Stomach (tissue), 9 donors: Measurements from ENCODE around the gene RBMS1. TPM values are rescaled to one million over a fixed set of nuclear protein-coding genes. Genes with fewer than 3 reads are reported as not detected.

Source experiments
- DNase-seq, 2 donors: peaks; one replicate each; pipeline versions ENCODE4 v3.0.0 to v3.0.0-alpha.2; 2013 to 2019
- H3K27ac ChIP-seq, 5 donors: fragments of 200-600 bp in 4 of 5; sonication (generic) in 4 of 5; one replicate each; pipeline ENCODE4 v1.5.1; 2013 to 2019; ENCODE audit warnings: mild to moderate bottlenecking in 1 of 5, moderate library complexity in 1 of 5
- H3K27me3 ChIP-seq, 3 donors: fragments of 200-600 bp; sonication (generic); one replicate each; pipeline ENCODE4 v1.5.1; 2017 to 2019; ENCODE audit warnings: mixed run types in 1 of 3
- H3K36me3 ChIP-seq, 4 donors: fragments of 200-600 bp; sonication (generic); 1 replicate in 3 of 4; 2 replicates in 1 of 4; pipeline ENCODE4 v1.5.1; 2016 to 2019
- H3K4me1 ChIP-seq, 4 donors: fragments of 200-600 bp; sonication (generic); one replicate each; pipeline ENCODE4 v1.5.1; 2016 to 2019
- H3K4me3 ChIP-seq, 4 donors: fragments of 200-600 bp; sonication (generic) in 3 of 4; one replicate each; pipeline ENCODE4 v1.5.1; 2016 to 2019; ENCODE audit warnings: mild to moderate bottlenecking in 1 of 4
- H3K9me3 ChIP-seq, 4 donors: fragments of 200-600 bp; sonication (generic); one replicate each; pipeline ENCODE4 v1.5.1; 2016 to 2019
- EP300 ChIP-seq: sonication (generic); formaldehyde crosslinking; IDR thresholded peaks from one replicate; pipeline ENCODE4 v1.6.1; 2017; ENCODE audit warnings: antibody characterized with exemption
- POLR2A ChIP-seq, 4 donors: fragments of 450-650 bp; IDR thresholded peaks; one replicate each; pipeline ENCODE4 v1.6.1; 2016; ENCODE audit warnings: antibody characterized with exemption in 4 of 4, control low read depth in 2 of 4, mild to moderate bottlenecking in 1 of 4, moderate library complexity in 1 of 4
- POLR2AphosphoS5 ChIP-seq, 3 donors: sonication (generic); formaldehyde crosslinking; IDR thresholded peaks; one replicate each; pipeline ENCODE4 v1.6.1; 2016; ENCODE audit warnings: antibody characterized with exemption in 3 of 3
- WGBS, 5 donors: extraction: QIAGEN DNeasy Blood & Tissue Kit in 3 of 5; methylation state at CpG; one replicate each; pipeline versions ENCODE4 v1.1.5 to v1.1.7; 2013 to 2018; 5-methylcytosine and 5-hydroxymethylcytosine counted together
- intact Hi-C: fragments of 100-400 bp; cut with DNase I; formaldehyde crosslinking; loops from one replicate; pipeline ENCODE4 v1.15.1; 2023; ENCODE audit warnings: low total_unique reads
- polyA plus RNA-seq, 3 donors: library from polyadenylated mRNA; stranded (reverse); fragments of 200-250 nt; gene quantifications; one replicate each; pipeline ENCODE4 v1.2.3, GENCODE V29; 2013
- total RNA-seq, 5 donors: library from RNA; depleted of rRNA; stranded (reverse); fragments of >200 nt; gene quantifications; one replicate each; pipeline versions ENCODE4 v1.1.0 to v1.2.3, GENCODE V29; 2014 to 2016
- TF ChIP-seq, protein P1 (sequence below), 7 experiments: fragments of 450-650 bp in 4 of 7; fragments of 200-600 bp in 3 of 7; sonication (generic) in 3 of 7; IDR thresholded peaks; one replicate each; pipeline ENCODE4 v1.5.1; 2016 to 2019; ENCODE audit warnings: antibody characterized with exemption in 7 of 7, control low read depth in 2 of 7, mild to moderate bottlenecking in 1 of 7
- donor health status: healthy with polysubstance abuse.
- donor health status: Bipolar disorder and iron deficiency.
- donor health status: healthy.

RBMS1 gene
- total and polyA plus RNA-seq, 8 donors = 4.3 to 134 (median 27.8) TPM

DNA sequence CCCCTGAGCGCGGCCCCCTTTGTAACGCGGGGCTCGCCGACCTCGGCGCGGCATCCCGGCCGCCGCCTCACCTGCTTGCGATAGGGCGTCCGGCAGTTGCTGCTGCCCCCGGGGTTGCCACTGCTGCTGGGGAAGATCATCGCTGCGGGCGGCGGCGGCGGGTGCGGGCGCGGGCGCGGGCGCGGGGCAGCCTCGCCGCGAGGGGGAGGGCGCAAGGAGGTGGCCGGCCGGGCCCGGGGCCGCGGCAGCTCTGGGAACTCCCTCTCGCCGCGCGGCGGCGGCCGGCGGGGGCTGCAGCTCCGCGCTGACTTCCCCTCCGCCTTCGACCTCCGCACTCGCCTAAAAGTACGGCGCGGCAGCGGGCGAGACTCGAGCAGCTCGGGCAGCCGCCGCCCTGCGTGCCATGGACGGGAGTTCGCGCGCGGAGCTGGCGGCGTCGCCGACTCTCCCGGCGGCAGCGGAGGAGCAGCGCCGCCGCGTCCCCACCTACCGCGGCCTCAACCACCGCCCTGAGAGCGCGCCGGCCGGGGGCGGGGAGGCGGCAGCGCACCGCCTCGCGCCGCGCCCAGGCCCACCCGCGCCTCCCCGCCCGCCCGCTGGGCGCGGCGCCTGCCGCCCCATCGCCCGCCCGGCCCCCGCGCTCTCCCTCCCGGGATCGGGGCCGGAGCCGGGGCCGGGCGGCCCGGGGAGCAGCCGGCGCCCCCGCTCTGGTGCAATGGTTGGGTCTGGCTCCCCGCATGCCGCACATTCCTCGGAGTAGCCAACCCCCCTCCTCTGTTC is 86.0 kb downstream of the RBMS1 start:
- no peaks in the 10 kb centered on the region for H3K27me3 ChIP-seq
- H3K36me3 ChIP-seq = no peaks in the 10 kb centered on the region
- H3K4me3 ChIP-seq = peak overlapping the region; percentile 75 to 93 (median 81)
- peak; percentile 53 to 88 for DNase-seq
- peak overlapping the region; percentile 94 to 98 (median 96) for H3K27ac ChIP-seq
- 0 to 1% (median 0%) methylated on average over 34 to 120 of the region's 120 CpGs for WGBS, 5 donors
- H3K9me3 ChIP-seq = no peaks in the 10 kb centered on the region
- peaks cover 32 to 81% (median 55%) of the 10 kb centered on the region in 4 donors for H3K4me1 ChIP-seq
- TF ChIP-seq POLR2AphosphoS5 (IDR thresholded peaks at IDR 0.05) (peak in 2 of 3 donors; percentile 52 to 66), POLR2A (IDR thresholded peaks at IDR 0.05) (no peak), EP300 (no peak)
- TF ChIP-seq, protein P1, sequence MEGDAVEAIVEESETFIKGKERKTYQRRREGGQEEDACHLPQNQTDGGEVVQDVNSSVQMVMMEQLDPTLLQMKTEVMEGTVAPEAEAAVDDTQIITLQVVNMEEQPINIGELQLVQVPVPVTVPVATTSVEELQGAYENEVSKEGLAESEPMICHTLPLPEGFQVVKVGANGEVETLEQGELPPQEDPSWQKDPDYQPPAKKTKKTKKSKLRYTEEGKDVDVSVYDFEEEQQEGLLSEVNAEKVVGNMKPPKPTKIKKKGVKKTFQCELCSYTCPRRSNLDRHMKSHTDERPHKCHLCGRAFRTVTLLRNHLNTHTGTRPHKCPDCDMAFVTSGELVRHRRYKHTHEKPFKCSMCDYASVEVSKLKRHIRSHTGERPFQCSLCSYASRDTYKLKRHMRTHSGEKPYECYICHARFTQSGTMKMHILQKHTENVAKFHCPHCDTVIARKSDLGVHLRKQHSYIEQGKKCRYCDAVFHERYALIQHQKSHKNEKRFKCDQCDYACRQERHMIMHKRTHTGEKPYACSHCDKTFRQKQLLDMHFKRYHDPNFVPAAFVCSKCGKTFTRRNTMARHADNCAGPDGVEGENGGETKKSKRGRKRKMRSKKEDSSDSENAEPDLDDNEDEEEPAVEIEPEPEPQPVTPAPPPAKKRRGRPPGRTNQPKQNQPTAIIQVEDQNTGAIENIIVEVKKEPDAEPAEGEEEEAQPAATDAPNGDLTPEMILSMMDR (IDR thresholded peaks at IDR 0.05) = peak in 1 of 7 experiments; percentile 5
- intact Hi-C loops = no loop called here

DNA sequence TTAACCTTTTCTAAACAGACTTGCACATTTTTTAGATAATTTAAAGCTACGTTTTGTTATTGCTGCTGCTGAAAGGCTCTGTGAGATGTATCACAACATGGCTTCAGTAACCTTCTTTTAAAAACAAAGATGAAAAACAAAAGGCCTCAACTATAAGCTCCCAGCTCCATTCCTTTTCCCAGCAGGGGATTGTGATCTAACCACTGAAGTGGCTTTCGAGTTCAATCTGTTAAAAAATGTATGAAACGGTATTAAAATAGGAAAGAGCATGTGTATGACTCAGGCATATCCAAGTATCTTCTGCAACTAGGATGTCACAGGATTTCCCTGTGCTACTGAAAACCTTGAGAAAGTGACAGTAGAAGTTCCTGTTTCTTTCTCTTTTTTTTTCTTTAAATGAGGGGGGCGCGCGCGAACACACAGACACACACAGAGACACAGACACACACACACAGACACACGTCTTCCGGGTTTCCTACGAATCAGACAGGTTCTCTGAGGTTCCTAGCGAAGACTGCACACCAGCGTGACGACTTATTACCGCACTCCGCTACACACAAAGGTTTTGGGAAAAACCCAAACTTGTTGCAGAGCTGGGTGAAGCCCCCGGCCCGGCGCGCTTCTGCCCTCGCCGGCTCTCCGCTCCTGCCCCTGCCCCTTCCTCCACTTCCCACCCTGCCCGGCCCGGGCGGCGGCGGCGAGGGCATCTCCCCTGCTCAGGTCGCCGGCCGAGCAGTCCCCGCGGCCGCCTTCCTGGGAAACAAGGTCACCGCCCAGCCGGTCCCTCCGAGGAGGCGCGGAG is 86.8 kb downstream of the RBMS1 start:
- H3K9me3 ChIP-seq = no peaks in the 10 kb centered on the region
- intact Hi-C loops = no loop called here
- no peaks in the 10 kb centered on the region for H3K27me3 ChIP-seq
- TF ChIP-seq EP300 (no peak), POLR2AphosphoS5 (IDR thresholded peaks at IDR 0.05) (peak in 1 of 3 donors; percentile 53)
- TF ChIP-seq, protein P1 (IDR thresholded peaks at IDR 0.05) = no peak
- peak overlapping the region; percentile 94 to 98 (median 96) for H3K27ac ChIP-seq
- peak; percentile 50 to 87 for DNase-seq
- no peaks in the 10 kb centered on the region for H3K36me3 ChIP-seq
- H3K4me3 ChIP-seq = peak overlapping the region; percentile 75 to 93 (median 81)
- WGBS, 5 donors = 1% methylated on average over 16 to 39 of the region's 39 CpGs
- H3K4me1 ChIP-seq = peaks cover 32 to 82% (median 55%) of the 10 kb centered on the region in 4 donors

DNA sequence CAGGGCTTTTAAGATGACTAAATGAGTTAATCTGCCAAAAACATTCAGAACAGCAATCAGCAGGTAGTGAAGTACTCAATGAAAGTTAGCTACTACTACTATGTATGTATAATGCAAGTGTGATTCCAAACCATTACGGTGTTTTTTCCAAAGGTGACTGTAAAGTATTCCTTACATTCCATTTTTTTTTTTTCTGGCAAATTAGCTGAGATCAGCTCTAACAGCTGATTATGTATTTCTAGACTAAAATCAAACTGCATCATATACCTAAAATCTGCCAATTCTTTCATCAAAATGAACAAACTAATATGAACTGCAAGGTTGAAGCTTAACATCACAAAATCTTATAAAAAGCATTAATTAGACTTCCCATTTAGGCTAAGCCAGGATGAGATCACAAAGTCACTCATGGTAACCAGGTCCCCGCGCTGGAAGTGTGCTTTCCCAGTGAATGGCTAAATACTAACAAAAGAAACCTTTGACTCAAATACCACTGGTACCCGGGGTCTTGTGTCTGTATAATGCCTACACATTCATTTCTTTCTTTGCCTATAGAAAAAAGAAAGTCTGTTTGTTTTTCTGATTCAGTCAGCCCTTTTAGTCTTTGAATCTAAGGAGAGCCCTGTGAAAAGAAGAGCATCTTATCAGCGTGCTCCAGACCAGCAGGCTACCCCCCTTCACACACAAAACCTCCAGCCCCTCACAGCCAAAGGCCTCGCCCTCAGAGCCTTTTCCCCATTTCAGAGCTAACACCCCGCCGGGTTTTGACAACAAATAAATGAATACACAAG is 88.3 kb downstream of the RBMS1 start:
- intact Hi-C loops = no loop called here
- peak overlapping the region; percentile 75 to 93 (median 81) for H3K4me3 ChIP-seq
- TF ChIP-seq, protein P1 (IDR thresholded peaks at IDR 0.05) = no peak
- TF ChIP-seq POLR2AphosphoS5 (IDR thresholded peaks at IDR 0.05) = no peak
- TF ChIP-seq POLR2A (IDR thresholded peaks at IDR 0.05) = no peak
- TF ChIP-seq EP300 = no peak
- peak overlapping the region in 4 of 5 donors; percentile 94 to 98 (median 97) for H3K27ac ChIP-seq
- H3K27me3 ChIP-seq = no peaks in the 10 kb centered on the region
- no peaks in the 10 kb centered on the region for H3K36me3 ChIP-seq
- no peaks in the 10 kb centered on the region for H3K9me3 ChIP-seq
- DNase-seq = peak in 1 of 2 donors; percentile 37
- 53 to 65% (median 64%) methylated on average over 8 of the region's 8 CpGs for WGBS, 5 donors
- H3K4me1 ChIP-seq = peaks cover 22 to 80% (median 53%) of the 10 kb centered on the region in 4 donors
